K562 (cell line): ENCODE data around the gene PRR35. TPM values are rescaled to one million over a fixed set of nuclear protein-coding genes. Genes with fewer than 3 reads are reported as not detected.
A peak's percentile ranks its signal among the peaks of the same experiment; 100 is the strongest.

Experiments used
- E2F6 ChIP-seq, 2 experiments: IDR thresholded peaks; 2 replicates each; pipeline ENCODE4 v1.6.1; 2011; ENCODE audit warnings: borderline replicate concordance in 1 of 2, control low read depth in 1 of 2, low read depth in 1 of 2, low read length in 1 of 2, mild to moderate bottlenecking in 1 of 2, mixed read lengths in 1 of 2, moderate library complexity in 1 of 2; ENCODE audit not compliant: insufficient read depth in 1 of 2, insufficient read length in 1 of 2, poor library complexity in 1 of 2, severe bottlenecking in 1 of 2; ENCODE audit errors: extremely low read depth in 1 of 2
- FOXP1 ChIP-seq: sonication (generic); formaldehyde crosslinking; IDR thresholded peaks from 2 replicates; pipeline ENCODE4 v1.8.0; 2022; ENCODE audit warnings: mild to moderate bottlenecking, missing genetic modification reagents
- ILF3 ChIP-seq: fragments of 450-650 bp; IDR thresholded peaks from 2 replicates; pipeline ENCODE4 v1.6.1; 2018; ENCODE audit warnings: antibody characterized with exemption, mild to moderate bottlenecking, moderate library complexity, borderline replicate concordance
- MAFF ChIP-seq: IDR thresholded peaks from 2 replicates; pipeline ENCODE4 v1.6.1; 2012; ENCODE audit warnings: low read length, improper control_type of control experiment
- MNT ChIP-seq, 2 experiments: fragments of 450-650 bp; conservative IDR thresholded peaks; 2 replicates each; pipeline ENCODE4 v1.6.1; 2017; ENCODE audit warnings: mild to moderate bottlenecking in 2 of 2, moderate library complexity in 2 of 2
- MYNN ChIP-seq, 2 experiments: sonication (generic); formaldehyde crosslinking in 1 of 2; IDR thresholded peaks; 2 replicates each; pipeline versions ENCODE4 v1.5.0 to v1.6.1; 2016 to 2020; ENCODE audit warnings: antibody characterized with exemption in 1 of 2, missing genetic modification reagents in 1 of 2
- POLR2G ChIP-seq: fragments of 200-400 bp; formaldehyde crosslinking; IDR thresholded peaks from 2 replicates; pipeline ENCODE4 v1.6.1; 2017; ENCODE audit warnings: low read depth, mild to moderate bottlenecking, antibody characterized with exemption, low read length, moderate library complexity
- POU5F1 ChIP-seq: fragments of 150-350 bp; IDR thresholded peaks from 2 replicates; pipeline ENCODE4 v1.6.1; 2014; ENCODE audit warnings: borderline replicate concordance, low read length, low read depth, mild to moderate bottlenecking; ENCODE audit not compliant: partially characterized antibody
- SNRNP70 ChIP-seq: fragments of 200-400 bp; formaldehyde crosslinking; optimal IDR thresholded peaks from 2 replicates; pipeline ENCODE3; 2017; ENCODE audit warnings: low read depth, low read length
- TFAM ChIP-seq: fragments of 250-450 bp; sonication (Bioruptor Pico); conservative IDR thresholded peaks from 2 replicates; pipeline ENCODE4 v1.5.0; 2021; ENCODE audit warnings: mild to moderate bottlenecking, moderate library complexity
- TFAP4 ChIP-seq: sonication (generic); formaldehyde crosslinking; IDR thresholded peaks from 2 replicates; pipeline ENCODE4 v1.8.0; 2022; ENCODE audit warnings: missing genetic modification reagents, mild to moderate bottlenecking, moderate library complexity, borderline replicate concordance
- ZBTB40 ChIP-seq, 2 experiments: fragments of 450-650 bp in 1 of 2; sonication (generic) in 1 of 2; formaldehyde crosslinking in 1 of 2; IDR thresholded peaks; 2 replicates each; pipeline versions ENCODE4 v1.7.1 to v1.9.0; 2016 to 2022; ENCODE audit warnings: inconsistent platforms in 1 of 2, mild to moderate bottlenecking in 1 of 2, missing genetic modification reagents in 1 of 2
- ZNF668 ChIP-seq: fragments of 250-450 bp; sonication (Bioruptor Pico); IDR thresholded peaks from 2 replicates; pipeline ENCODE4 v1.8.0; 2022; ENCODE audit warnings: mild to moderate bottlenecking, inconsistent platforms
- polyA plus RNA-seq, 8 experiments: library from polyadenylated mRNA; depleted of rRNA in 4 of 8; stranded (reverse) in 5 of 8; unstranded in 3 of 8; fragments of >200 nt; fragmentation: Nextera tagmentation in 2 of 8; fragmentation: Illumina TruSeq in 1 of 8; extraction: Ambion mirVana in 2 of 8; extraction: Trizol in 1 of 8; gene quantifications; 2 replicates each; pipeline versions ENCODE4 v1.2.1 to v1.2.3, GENCODE V29; 2011 to 2014; ENCODE audit warnings: inconsistent platforms in 1 of 8, missing spikeins in 1 of 8
- total RNA-seq, 7 experiments: library from RNA; depleted of rRNA in 6 of 7; stranded (reverse); fragments of >200 nt in 6 of 7; fragmentation: Illumina TruSeq in 2 of 7; extraction: Trizol in 2 of 7; gene quantifications; 2 replicates each; pipeline versions ENCODE4 v1.2.1 to v1.2.3, GENCODE V29; 2011 to 2021; ENCODE audit warnings: low replicate concordance in 1 of 7

The PRR35 gene
- total and polyA plus RNA-seq, 9 of the 15 experiments (the other 6 are each of a cell fraction or from before 2014, with no cell fraction given): 0.17 to 0.45 (median 0.21) TPM; not detected in 5

- TF ChIP-seq ZBTB40 (IDR thresholded peaks at IDR 0.05) (no peak), ZBTB40 (CRISPR knock-in tag; IDR thresholded peaks at IDR 0.05) (no peak), TFAM (no peak), ZNF668 (CRISPR knock-in tag) (no peak), ILF3 (no peak), FOXP1 (no peak), MAFF (no peak), E2F6 (IDR thresholded peaks at IDR 0.05; ENCODE audit: borderline replicate concordance in 1 of 2, extremely low read depth in 1 of 2, insufficient read depth in 1 of 2, insufficient read length in 1 of 2, low read depth in 1 of 2, low read length in 1 of 2, poor library complexity in 1 of 2, severe bottlenecking in 1 of 2) (no peak), SNRNP70 (no peak), POU5F1 (no peak), POLR2G (peak; percentile 57; the same call in 1 of the 2 replicates), MNT (conservative IDR thresholded peaks at IDR 0.05) (no peak), MYNN (IDR thresholded peaks at IDR 0.05) (0 out of 2 replicates have a peak, but pooled peaks have one; percentile 41), MYNN (CRISPR knock-in tag; IDR thresholded peaks at IDR 0.05) (no peak), TFAP4 (peak; percentile 33; the same call in 1 of the 2 replicates)
Observed at GRCh38 chr16:586047-586644, 26.0 kb downstream of the PRR35 start (continued).
